ENCODE measurements around the gene PFDN2. TPM values are rescaled to one million over a fixed set of nuclear protein-coding genes. Genes with fewer than 3 reads are reported as not detected.
A peak's percentile ranks its signal among the peaks of the same experiment; 100 is the strongest.

Gene PFDN2
- total RNA-seq, 1 donor from 2014 or later = 57.9 TPM

GRCh38 chr1:161137881-161138280, 20.0 kb upstream of the PFDN2 start:
- TF ChIP-seq CTCF (IDR thresholded peaks at IDR 0.05) = no peak
- no peak for DNase-seq (ENCODE audit: low spot score)

GRCh38 chr1:161133220-161133740, 15.4 kb upstream of the PFDN2 start:
- Mint-ChIP-seq H3K4me1 (ENCODE audit: low read depth) (peaks cover 26% of the 10 kb centered on the region), H3K9me3 (ENCODE audit: low read depth) (no peaks in the 10 kb centered on the region), H3K27ac (ENCODE audit: unreplicated experiment) (no peak overlapping the region), H3K4me3 (ENCODE audit: unreplicated experiment) (no peak overlapping the region), H3K36me3 (ENCODE audit: low read depth) (peaks cover 4% of the 10 kb centered on the region), H3K27me3 (ENCODE audit: low read depth) (no peaks in the 10 kb centered on the region)
- no peak for DNase-seq (ENCODE audit: low spot score)
- TF ChIP-seq CTCF (IDR thresholded peaks at IDR 0.05) = no peak

More at GRCh38 chr1:161137881-161138280, 20.0 kb upstream of the PFDN2 start:
- H3K36me3 Mint-ChIP-seq (ENCODE audit: low read depth) = no peaks in the 10 kb centered on the region
- H3K27ac Mint-ChIP-seq (ENCODE audit: unreplicated experiment) = no peak overlapping the region
- no peaks in the 10 kb centered on the region for H3K4me1 Mint-ChIP-seq (ENCODE audit: low read depth)
- no peak overlapping the region for H3K4me3 Mint-ChIP-seq (ENCODE audit: unreplicated experiment)
- no peaks in the 10 kb centered on the region for H3K27me3 Mint-ChIP-seq (ENCODE audit: low read depth)
- no peaks in the 10 kb centered on the region for H3K9me3 Mint-ChIP-seq (ENCODE audit: low read depth)

- TF ChIP-seq CTCF (IDR thresholded peaks at IDR 0.05) = peak; percentile 48
- H3K4me3 Mint-ChIP-seq (ENCODE audit: unreplicated experiment) = no peak within 1 kb of the TSS
- H3K4me1 Mint-ChIP-seq (ENCODE audit: low read depth) = peaks cover 31% of the 10 kb centered on the region
These were observed 14.8 kb upstream of the PFDN2 start, which contains the start of gene DEDD for GRCh38 chr1:161132410-161133219. DEDD (minus strand) TSS chr1:161132667; CDS start chr1:161124462, 8,205 bp downstream.

GRCh38 chr1:161131523-161132409, 13.9 kb upstream of the PFDN2 start:
- no peaks in the 10 kb centered on the region for H3K9me3 Mint-ChIP-seq (ENCODE audit: low read depth)

More at GRCh38 chr1:161132410-161133219, 14.8 kb upstream of the PFDN2 start, which contains the start of gene DEDD:
- no peaks in the 10 kb centered on the region for H3K9me3 Mint-ChIP-seq (ENCODE audit: low read depth)
- H3K36me3 Mint-ChIP-seq (ENCODE audit: low read depth) = peaks cover 6% of the 10 kb centered on the region
- peak; percentile 92 for DNase-seq (ENCODE audit: low spot score)
- H3K27ac Mint-ChIP-seq (ENCODE audit: unreplicated experiment) = no peak within 1 kb of the TSS
- no peaks in the 10 kb centered on the region for H3K27me3 Mint-ChIP-seq (ENCODE audit: low read depth)

More at GRCh38 chr1:161131523-161132409, 13.9 kb upstream of the PFDN2 start:
- TF ChIP-seq CTCF (IDR thresholded peaks at IDR 0.05) = no peak
- H3K4me1 Mint-ChIP-seq (ENCODE audit: low read depth) = peaks cover 33% of the 10 kb centered on the region
- H3K4me3 Mint-ChIP-seq (ENCODE audit: unreplicated experiment) = no peak overlapping the region
- peaks cover 11% of the 10 kb centered on the region for H3K36me3 Mint-ChIP-seq (ENCODE audit: low read depth)
- no peak for DNase-seq (ENCODE audit: low spot score)
- no peaks in the 10 kb centered on the region for H3K27me3 Mint-ChIP-seq (ENCODE audit: low read depth)
- no peak overlapping the region for H3K27ac Mint-ChIP-seq (ENCODE audit: unreplicated experiment)
